AG09309 (cell line): ENCODE results near the gene TRMT2A.

ENCODE experiments used
- DNase-seq: peaks from one replicate; pipeline ENCODE4 v3.0.0-alpha.2; 2010; ENCODE audit warnings: low read depth
- H3K4me3 ChIP-seq: 2 replicates; pipeline ENCODE4 v1.5.1; 2011; ENCODE audit warnings: mild to moderate bottlenecking, low read depth, low read length, moderate library complexity; ENCODE audit not compliant: control insufficient read depth
- CTCF ChIP-seq: IDR thresholded peaks from 2 replicates; pipeline ENCODE4 v1.5.1; 2011; ENCODE audit warnings: mild to moderate bottlenecking, low read depth, low read length, inconsistent platforms; ENCODE audit not compliant: insufficient read depth, control insufficient read depth; ENCODE audit errors: missing control alignments

TRMT2A gene

GRCh38 chr22:20135806-20136602 lies 19.0 kb upstream of the TRMT2A start:
- no peak overlapping the region for H3K4me3 ChIP-seq
- TF ChIP-seq CTCF = no peak
- DNase-seq = no peak

GRCh38 chr22:20135265-20135664 lies 18.2 kb upstream of the TRMT2A start:
- H3K4me3 ChIP-seq = no peak overlapping the region
- DNase-seq = no peak
- TF ChIP-seq CTCF = no peak

GRCh38 chr22:20133930-20134549 lies 17.0 kb upstream of the TRMT2A start:
- H3K4me3 ChIP-seq = no peak overlapping the region
- no peak for DNase-seq
- no peak for TF ChIP-seq CTCF

- peak overlapping the region; percentile 92 for H3K4me3 ChIP-seq
- TF ChIP-seq CTCF = no peak
- DNase-seq = no peak
Measured at GRCh38 chr22:20132686-20133246, 15.7 kb upstream of the TRMT2A start.

GRCh38 chr22:20131859-20132685 lies 15.0 kb upstream of the TRMT2A start:
- TF ChIP-seq CTCF = no peak
- H3K4me3 ChIP-seq = peak overlapping the region; percentile 92
- no peak for DNase-seq

- peak within 1 kb of the TSS; percentile 92 for H3K4me3 ChIP-seq
- no peak for DNase-seq
- no peak for TF ChIP-seq CTCF
Measured at GRCh38 chr22:20131597-20131858, 14.5 kb upstream of the TRMT2A start, which contains the start of gene ZDHHC8. Gene ZDHHC8 (plus strand): TSS chr22:20131804. CDS start chr22:20131948, 144 bp downstream.
